Glomerular endothelial cell (primary cell): ENCODE measurements around the gene KCNK4. TPM values are rescaled to one million over a fixed set of nuclear protein-coding genes. Genes with fewer than 3 reads are reported as not detected.
A peak's percentile ranks its signal among the peaks of the same experiment; 100 is the strongest.

Source experiments
- DNase-seq: peaks from one replicate; pipeline ENCODE4 v3.0.0-alpha.2; 2011; ENCODE audit warnings: low read depth, low spot score; ENCODE audit errors: extremely low read depth
- total RNA-seq: library from RNA; depleted of rRNA; stranded (reverse); fragments of >200 nt; gene quantifications from 2 replicates; pipeline ENCODE4 v1.2.3, GENCODE V29; 2015

The KCNK4 gene
- total RNA-seq, 1 donor from 2014 or later = not detected

DNA sequence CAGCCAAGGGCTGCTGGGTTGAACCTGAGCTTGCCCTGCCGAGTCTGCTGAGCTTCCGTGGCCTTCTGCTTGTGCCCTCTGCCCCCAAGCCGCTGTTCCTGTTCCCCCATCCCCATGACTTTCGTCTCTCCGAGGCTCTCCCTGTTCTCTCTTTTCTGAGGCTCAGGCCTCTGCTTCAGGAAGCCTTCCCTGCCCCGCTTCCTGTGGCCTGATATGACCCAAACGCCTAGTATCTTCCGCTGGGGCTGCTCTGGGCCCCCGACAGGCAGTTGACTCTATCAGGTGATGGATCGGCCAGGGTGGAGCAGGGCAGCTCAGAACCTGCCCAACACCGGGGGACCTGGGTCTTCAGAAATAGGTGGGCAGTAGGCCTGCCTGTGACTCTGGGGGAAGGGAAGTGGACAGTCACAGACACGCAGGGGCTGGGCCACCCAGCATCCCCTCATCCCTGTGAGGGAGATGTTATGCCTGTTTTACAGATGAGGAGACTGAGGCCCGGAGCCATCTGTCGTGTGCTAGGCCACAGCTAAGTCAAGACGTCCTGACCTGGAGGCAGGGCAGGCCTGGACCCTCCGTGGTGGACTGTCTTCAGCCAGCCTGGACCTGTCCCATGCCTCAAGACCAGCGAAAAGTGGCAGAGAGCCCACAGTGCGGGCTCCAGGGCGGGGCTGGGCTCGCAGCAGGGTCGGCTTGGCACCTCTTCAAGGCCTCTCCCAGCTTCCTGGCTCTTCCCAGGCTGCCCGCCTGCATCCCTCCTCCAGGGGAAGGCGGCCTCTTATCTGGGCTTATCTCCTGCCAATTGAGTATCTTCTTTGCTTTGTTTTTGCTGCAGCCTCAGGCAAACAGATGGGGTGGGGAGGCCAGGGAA lies 22.8 kb upstream of the KCNK4 start:
- no peak for DNase-seq

DNA sequence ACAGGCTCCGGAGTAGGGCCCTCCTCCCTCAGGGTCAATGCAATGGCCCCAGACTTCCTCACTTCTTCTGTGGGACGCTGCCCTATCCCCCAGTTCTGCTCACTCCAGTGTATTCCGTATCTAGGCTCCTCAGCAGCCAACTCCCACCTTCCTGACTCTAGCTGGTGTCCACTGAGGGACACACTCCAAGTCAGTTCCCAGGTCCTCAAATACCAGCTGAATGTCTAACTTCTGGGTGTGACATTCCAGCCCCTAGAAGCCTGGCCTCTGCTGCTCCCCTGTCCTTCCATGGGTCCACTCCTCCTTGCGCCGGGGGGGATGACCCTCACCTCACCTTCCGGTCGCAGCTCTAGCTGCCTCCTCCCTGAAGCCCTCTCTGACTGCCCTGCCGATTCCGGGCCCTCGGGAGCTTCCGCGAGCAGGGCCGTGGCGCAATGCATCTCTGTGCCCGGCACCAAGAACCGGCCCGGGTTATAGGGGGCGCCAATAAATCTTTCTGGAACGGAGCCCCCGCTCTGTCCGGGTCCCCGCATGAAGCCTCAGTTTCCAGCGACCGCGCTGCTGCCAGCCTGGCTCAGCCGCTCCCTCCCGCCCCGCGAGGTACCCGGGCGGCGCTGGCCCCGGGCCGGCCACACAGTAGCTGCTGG lies 22.1 kb upstream of the KCNK4 start:
- DNase-seq = no peak

DNA sequence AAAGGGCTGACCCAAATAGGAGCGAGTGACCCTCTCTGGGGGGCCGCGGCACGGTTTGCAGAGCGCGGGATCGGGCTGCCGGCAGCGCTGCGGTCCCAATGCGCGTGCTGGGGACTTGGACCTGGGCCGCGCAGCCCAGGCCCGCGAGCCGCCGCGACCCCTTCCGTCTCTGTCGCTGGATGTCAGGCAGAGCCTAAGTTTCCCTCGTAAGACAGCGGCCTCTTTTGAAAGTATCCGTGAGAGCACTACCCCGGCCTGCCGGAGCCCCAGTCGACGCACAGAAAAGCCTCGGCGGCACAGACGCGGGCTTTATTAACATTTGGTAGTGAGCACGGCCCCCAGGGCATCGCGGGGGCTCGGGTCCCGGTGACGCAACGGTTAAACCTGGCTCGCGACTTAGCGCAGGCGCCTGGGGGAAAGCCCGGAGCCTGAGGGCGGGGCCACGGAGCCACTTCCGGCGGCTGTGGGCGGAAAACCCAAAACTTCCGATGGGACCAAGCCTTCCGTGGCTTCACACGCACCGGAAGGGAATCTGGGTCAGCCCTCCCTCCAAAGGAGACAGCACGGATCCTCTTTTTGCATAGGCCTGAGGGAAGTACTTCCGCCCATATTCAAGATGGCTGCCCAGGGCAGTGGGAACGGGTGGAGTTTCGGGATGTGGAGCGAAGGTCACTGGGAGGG lies 21.4 kb upstream of the KCNK4 start:
- DNase-seq = peak; percentile 95

DNA sequence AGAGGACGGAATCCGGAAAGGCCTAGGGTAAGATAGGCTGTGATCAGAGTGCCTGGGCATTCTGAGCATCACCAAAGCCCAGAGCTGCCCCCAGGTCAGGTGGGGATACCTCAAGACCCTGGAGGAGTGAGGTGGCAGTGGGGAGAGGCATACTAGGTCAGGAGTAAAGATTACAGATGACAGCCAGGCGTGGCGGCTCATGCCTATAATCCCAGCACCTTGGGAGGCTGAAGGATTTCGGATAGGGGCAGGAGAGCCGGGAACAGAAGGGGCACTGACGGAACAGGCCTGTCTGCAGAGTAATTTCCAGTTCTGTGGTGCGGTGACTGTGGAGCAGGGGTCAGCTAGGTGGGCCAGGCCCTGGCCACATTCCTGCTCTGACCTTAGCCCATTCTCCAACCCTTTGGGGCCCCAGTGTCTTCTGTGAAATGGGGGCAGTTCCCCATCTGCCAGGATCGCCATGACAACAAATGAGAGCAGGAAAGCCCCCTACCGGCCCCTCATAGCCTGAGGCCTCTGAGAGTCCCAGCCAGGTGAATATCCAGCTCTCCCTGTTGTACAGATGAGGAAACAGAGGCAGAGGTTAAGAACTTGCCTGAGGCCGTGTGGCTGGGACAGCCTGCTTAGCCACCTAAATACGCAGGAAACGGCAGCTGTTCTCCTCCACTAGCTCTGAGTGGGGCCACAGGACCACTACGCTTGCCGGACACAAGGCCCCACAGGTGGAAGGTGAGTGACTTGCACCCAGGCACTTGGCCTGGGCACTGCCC lies 15.9 kb upstream of the KCNK4 start:
- no peak for DNase-seq

DNA sequence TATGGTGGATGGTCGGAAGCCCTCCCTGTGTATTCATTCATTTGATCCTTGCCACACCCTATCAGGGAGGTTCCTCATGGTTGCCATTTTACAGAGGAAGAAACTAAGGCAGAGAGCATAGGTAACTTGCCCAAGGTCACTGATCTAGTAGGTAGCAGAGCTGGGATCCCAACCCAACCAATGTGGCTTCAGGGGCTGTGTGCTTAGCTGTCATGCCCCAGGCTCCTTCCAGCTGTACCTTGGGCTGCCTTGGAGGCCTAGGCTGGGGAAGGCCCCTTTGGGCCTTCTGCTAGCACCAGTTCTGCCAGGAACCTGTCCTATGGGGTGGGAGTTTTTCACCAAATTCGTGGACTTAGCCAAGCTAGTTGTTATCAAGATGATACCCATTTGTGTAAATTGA lies 15.3 kb upstream of the KCNK4 start:
- DNase-seq = no peak

DNA sequence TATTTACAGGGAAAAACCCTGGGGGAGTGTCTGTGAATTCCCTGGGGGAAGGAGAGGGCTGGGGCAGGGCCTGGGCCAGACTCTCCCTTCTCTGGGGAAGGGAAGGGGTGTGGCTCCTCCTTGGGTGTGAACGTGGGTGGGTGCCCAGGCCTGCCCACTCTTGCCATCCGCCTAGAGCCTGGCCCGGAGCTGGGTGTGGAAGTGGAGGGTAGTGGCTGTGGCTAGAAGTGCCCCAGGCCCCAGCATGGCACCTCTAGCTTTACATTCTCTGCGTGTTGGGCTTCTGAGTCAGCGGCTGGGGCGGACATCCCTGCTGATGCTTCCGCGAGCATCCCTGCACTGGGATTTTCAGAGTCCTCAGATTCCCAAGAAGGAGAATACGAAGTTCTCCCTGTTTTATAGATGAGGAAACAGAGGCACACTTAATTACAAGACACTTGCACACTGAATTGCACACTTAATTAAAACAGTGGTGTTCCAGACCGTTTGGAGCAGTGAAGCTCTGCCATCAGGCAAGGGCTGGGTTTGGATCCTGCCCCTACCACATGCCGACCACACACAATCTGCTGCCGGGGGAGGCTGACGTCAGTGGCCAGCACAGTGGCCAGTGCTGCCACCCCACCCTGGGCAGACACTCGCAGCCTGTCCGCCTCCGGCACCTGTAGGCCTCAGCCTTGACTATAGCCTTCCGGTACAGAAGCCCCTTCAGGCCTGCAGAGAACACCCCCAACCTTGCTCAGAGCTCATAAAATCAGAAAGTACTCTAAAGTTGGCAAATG lies 14.3 kb upstream of the KCNK4 start:
- no peak for DNase-seq

DNA sequence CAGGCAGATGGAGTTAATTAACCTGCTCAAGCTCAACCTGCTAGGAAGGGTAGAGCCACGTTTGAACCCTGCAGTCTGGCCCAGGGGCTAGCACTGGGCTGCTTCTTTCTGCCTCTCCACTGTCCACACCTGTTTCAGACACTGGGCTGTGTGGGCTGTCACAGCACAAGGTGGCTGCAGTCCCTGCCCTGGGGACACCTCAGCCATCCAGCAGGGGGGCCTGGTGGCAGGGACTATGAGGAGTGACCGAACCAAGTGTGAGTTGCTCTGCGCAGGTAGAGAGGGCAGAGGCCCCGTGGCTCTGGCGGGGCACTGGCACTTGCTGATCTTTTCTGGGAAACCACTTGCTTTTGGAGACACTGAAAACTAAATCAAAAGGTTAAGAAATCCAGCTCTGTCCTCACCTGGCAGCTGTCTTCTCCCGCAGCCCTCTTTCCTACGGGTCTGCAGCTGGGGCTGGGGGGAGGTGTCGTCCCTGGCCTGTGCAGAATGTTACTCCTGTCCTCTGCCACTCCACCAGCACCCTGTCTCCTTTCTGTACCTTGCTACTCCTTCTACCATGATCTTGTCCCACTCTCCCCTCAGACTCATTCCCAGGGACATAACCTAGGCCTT lies 12.4 kb upstream of the KCNK4 start:
- DNase-seq = no peak

DNA sequence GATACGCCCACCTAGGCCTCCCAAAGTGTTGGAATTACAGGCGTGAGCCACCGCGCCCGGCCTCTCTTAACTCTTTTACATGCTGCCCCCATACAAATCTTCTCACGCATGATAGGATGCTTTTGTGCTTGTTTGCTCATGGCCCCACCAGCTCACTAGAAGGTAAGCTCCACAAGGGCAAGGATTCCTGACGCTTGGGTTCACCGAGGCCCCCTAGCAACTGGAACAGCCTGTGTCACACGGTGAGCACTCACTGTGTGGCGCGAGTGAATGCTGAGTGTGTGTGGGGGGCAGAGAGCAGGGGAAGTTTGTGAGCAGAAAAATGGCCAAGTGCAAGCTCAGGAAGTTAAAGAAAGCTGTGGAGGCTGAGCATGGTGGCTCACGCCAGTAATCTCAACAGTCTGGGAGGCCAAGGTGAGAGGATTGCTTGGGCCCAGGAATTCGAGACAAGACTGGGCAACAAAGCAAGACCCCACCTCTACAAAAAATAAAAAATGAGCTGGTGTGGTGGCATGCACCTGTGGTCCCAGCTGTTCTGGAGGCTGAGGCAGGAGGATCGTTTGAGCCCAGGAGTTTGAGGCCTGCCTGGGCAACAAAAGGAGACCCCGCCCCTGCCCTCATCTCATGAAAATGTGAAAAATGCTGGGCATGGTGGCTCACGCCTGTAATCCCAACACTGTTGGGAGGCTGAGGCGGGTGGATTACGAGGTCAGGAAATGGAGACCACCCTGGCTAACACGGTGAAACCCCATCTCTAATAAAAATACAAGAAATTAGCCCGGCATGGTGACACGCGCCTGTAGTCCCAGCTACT lies 8.9 kb upstream of the KCNK4 start:
- no peak for DNase-seq

DNA sequence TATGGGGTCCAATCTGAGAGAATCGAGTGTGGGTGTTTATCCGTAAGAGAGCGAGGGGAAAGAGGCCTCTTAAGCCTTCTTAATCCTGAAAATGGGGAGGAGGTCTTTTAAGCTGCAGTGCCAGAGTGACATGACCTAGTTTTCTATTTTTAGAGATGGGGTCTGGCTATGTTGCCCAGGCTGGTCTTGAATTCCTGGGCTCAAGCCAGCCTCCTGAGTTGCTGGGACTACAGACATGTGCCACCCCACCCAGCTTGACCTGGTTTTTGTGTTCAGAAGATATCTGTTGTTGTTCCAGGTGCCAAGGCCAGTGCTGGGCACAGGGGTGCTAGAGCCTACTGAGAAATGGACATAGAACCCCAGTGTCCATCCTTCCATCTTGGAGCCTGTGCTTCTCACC lies 8.0 kb upstream of the KCNK4 start:
- DNase-seq = no peak

DNA sequence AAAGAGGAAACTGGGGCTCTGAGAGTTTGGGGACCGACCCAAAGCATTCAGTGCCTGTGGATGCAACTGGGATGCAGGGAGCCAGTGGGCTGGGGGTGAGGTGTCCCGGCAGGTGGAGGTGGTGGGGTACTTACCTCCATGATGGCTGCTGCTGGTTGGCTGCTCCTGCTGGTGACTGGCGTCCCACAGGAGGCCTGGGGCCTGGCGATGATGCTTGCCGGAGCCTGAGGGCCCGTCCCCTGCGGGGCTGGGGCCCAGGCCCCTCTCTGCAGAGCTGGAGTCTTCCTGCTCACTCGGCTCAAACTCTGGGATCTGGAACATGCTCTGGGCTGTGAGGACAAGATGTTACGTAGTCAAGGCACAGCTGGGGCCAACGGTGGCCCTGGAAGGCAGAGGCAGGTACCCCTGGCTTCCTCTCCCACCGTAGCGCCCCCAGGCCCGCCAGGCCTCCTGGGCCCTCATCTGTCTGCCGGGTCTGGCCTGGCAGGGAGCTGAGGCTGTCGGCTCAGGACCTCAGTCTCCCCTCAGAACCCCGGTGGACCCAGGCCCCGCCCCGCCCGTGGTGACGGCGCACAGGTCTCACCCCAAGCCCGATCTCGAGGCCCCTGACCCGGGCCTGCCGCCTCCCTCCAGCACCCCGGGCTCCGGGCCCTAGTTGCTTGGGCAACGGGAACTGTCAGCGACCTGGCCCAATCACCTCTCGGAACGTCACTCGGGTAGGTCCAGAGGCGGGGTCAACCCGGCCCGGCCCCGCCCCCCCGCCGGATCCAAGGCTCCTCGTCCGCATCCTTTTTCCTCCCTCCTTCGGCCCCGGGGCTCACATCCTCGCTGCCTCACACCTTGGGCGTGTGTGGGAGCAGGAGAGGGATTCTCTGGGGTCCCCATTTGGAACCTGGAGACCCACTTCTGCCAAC lies 6.8 kb upstream of the KCNK4 start, which contains the start of gene BAD:
Gene BAD (minus strand): TSS at position 618 of the 914 bp plus-strand sequence. CDS start 297 bp downstream, at position 321.
- DNase-seq = no peak

DNA sequence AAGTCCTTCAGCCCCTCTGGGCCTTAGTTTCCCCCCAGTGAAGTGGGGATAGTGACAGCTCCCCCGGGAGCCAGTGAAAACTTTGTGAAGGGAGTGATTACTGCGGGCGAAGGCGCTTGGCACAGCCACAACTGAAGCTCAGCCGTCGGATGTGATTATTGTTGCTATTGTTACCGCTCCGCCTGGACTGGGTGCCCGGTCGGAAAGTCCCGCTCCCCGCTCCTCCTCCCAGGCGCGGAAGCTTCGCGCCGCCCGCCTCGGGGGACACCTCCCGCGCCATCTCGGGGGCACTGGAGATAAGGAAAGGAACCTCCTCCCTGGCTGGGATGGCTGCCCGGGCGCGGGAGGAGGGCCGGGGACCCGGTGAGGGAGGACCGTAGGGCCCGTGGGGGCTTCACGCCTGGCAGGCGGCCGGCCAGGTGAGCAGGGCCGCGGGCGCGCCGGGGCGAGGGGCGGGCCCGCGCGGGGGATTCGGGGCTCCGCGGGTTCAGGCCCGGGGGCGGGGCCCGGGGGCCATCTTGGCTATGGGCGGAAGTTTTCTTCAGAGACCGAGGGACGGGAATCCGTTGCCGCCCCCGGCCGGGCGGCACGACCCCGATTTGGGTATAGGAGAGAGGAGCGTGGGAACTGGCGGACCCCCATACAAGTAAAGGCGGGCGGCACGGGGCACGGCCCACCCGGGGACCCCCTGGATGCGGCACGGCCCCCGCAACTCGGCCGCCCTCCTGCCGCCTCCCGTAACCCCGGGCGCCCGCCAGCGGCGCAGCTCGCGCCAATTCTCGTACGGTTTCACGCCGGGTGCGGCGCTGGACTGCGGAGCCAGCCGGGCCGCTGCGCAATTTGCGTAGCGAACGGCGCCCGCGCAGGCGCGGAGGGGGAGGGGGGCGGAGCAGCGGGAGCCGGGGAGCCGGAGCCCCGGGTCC lies 5.9 kb upstream of the KCNK4 start, which contains the start of gene GPR137:
Gene GPR137 (plus strand): TSS at position 887 of the 923 bp plus-strand sequence. CDS start 677 bp downstream, outside the sequence.
- no peak for DNase-seq

DNA sequence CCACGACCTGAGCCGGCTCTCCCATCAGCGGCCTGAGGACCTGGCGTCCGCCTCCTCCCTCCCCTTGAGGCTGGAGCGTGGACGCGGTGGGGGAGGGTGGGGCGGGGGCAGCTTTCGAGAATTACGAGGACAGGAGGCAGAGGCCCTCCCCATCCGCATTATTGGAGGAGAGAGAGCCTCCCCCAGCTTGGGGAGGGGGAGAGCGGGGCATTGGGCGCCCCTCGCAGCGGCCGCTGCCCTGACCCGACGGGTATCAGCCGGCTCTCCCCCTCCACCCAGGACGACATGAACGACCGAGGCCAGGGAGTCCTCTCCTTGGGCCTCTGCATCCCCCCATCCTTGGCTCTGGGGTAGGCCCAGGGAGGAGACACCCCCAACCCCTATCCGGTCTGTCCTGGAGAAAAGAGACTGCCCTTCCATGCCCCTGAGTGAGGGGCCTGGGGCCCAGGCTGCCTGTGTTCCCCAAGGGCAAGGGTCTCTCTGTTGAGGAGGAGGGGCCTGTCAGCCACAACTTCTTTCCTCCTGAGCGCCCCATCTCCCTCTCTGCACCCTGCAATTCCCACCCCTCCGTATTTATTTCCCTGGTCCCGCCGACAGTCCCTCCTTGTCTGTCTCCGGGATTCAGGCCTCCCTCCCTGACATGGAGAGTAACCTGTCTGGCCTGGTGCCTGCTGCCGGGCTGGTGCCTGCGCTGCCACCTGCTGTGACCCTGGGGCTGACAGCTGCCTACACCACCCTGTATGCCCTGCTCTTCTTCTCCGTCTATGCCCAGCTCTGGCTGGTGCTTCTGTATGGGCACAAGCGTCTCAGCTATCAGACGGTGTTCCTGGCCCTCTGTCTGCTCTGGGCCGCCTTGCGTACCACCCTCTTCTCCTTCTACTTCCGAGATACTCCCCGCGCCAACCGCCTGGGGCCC lies 5.0 kb upstream of the KCNK4 start:
- DNase-seq = no peak

DNA sequence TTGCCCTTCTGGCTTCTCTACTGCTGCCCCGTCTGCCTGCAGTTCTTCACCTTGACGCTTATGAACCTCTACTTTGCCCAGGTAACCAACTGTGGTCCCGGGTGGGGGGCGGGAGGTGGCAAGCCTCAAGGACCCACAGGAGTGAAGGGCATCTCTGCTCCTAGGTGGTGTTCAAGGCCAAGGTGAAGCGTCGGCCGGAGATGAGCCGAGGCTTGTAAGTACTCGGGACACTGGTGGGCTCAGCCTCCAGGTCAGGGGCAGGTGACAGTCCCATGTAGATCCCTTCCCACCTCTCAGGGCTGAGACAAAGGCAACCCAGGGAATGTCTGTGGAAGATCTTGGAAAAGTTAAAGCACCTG lies 4.3 kb upstream of the KCNK4 start:
- no peak for DNase-seq

DNA sequence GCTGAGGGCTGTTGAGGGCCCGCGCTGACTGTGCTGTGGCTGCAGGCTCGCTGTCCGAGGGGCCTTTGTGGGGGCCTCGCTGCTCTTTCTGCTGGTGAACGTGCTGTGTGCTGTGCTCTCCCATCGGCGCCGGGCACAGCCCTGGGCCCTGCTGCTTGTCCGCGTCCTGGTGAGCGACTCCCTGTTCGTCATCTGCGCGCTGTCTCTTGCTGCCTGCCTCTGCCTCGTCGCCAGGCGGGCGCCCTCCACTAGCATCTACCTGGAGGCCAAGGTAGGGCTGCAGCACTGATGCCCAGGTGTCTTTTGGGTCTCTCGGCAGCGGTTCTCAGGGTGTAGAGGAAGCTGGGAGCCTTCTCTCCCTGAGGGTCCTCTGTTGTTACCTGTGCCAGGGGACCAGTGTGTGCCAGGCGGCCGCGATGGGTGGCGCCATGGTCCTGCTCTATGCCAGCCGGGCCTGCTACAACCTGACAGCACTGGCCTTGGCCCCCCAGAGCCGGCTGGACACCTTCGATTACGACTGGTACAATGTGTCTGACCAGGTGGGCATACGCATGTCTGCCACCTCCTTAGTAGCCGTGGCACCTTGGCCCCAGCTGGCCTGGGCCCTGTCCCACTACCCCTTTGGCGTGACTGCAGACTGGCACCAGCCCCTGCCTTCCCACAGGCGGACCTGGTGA lies 3.3 kb upstream of the KCNK4 start:
- no peak for DNase-seq

DNA sequence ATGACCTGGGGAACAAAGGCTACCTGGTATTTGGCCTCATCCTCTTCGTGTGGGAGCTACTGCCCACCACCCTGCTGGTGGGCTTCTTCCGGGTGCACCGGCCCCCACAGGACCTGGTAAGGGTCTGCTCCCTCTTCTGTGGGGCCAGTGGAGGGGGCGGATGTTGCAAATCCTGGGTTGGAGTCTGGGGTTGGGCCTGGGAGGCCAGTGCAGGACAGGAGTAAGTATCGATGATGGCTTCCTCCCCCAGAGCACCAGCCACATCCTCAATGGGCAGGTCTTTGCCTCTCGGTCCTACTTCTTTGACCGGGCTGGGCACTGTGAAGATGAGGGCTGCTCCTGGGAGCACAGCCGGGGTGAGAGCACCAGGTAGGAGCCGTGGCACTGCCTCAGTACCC lies 2.8 kb upstream of the KCNK4 start:
- DNase-seq = no peak
